Bronchial epithelial cell (primary cell): ENCODE results near the gene TRRAP. TPM values are rescaled to one million over a fixed set of nuclear protein-coding genes. Genes with fewer than 3 reads are reported as not detected.
"Not testable (repeated sequence)": the region's sequence is repeated elsewhere in the genome, so short reads cannot be mapped to it uniquely, and the experiment has no call there.

ENCODE experiments used
- DNase-seq: peaks from one replicate; pipeline ENCODE4 v3.0.0-alpha.2; 2010; ENCODE audit warnings: low read depth
- FAIRE-seq: peaks from 2 replicates; lab custom pipeline; 2011; peaks lifted over from hg19 to GRCh38; lab: Jason Lieb, UNC
- H3K27me3 ChIP-seq: 2 replicates; pipeline ENCODE4 v1.5.1; 2011; ENCODE audit warnings: low read length; ENCODE audit not compliant: control insufficient read depth, insufficient read depth
- H3K36me3 ChIP-seq: 2 replicates; pipeline ENCODE4 v1.5.1; 2011; ENCODE audit warnings: low read length; ENCODE audit not compliant: control insufficient read depth, insufficient read depth
- H3K4me3 ChIP-seq: 2 replicates; pipeline ENCODE4 v1.5.1; 2011; ENCODE audit warnings: mild to moderate bottlenecking, low read depth, low read length, control low read depth
- CTCF ChIP-seq: IDR thresholded peaks from 2 replicates; pipeline ENCODE4 v1.5.1; 2011; ENCODE audit warnings: mild to moderate bottlenecking, moderate library complexity, low read length, control low read depth, inconsistent platforms; ENCODE audit not compliant: insufficient read depth, severe bottlenecking
- total RNA-seq: library from RNA; depleted of rRNA; stranded (reverse); fragments of >200 nt; gene quantifications from 2 replicates; pipeline ENCODE4 v1.2.1, GENCODE V29; 2014

TRRAP gene
- total RNA-seq, 1 donor from 2014 or later: 8.2 TPM

- TF ChIP-seq CTCF: peak; percentile 27
- no peaks in the 10 kb centered on the region for H3K36me3 ChIP-seq
- H3K4me3 ChIP-seq: no peak overlapping the region
- peaks cover 13% of the 10 kb centered on the region for H3K27me3 ChIP-seq
- FAIRE-seq (no peak), DNase-seq (no peak)
Measured at GRCh38 chr7:98872328-98872924, 5.9 kb upstream of the TRRAP start.

- not testable (repeated sequence) for H3K4me3 ChIP-seq, FAIRE-seq, H3K36me3 ChIP-seq, DNase-seq
- H3K27me3 ChIP-seq: peaks cover 13% of the 10 kb centered on the region
Measured at GRCh38 chr7:98873610-98874009, 4.7 kb upstream of the TRRAP start.

GRCh38 chr7:98874942-98875341, 3.4 kb upstream of the TRRAP start:
- no peak for TF ChIP-seq CTCF
- no peak for FAIRE-seq

GRCh38 chr7:98875501-98875900, 2.8 kb upstream of the TRRAP start:
- FAIRE-seq: no peak
- no peaks in the 10 kb centered on the region for H3K36me3 ChIP-seq
- TF ChIP-seq CTCF: no peak
- no peak for DNase-seq
- H3K4me3 ChIP-seq: no peak overlapping the region
- peaks cover 3% of the 10 kb centered on the region for H3K27me3 ChIP-seq

More at GRCh38 chr7:98874942-98875341, 3.4 kb upstream of the TRRAP start:
- Histone ChIP-seq H3K27me3 (peaks cover 4% of the 10 kb centered on the region), H3K36me3 (no peaks in the 10 kb centered on the region), H3K4me3 (no peak overlapping the region)
- no peak for DNase-seq

- no peak for DNase-seq
- FAIRE-seq: no peak
- no peaks in the 10 kb centered on the region for H3K27me3 ChIP-seq
- H3K4me3 ChIP-seq: no peak overlapping the region
- H3K36me3 ChIP-seq: no peaks in the 10 kb centered on the region
- TF ChIP-seq CTCF: no peak
Measured at GRCh38 chr7:98877146-98877545, 1.2 kb upstream of the TRRAP start.

GRCh38 chr7:98877692-98878364, 504 bp upstream of the TRRAP start:
- Histone ChIP-seq H3K27me3 (no peaks in the 10 kb centered on the region), H3K36me3 (peaks cover 3% of the 10 kb centered on the region), H3K4me3 (peak overlapping the region; percentile 96)
- DNase-seq: no peak
- FAIRE-seq: no peak
- TF ChIP-seq CTCF: no peak
